HCT116 (cell line): ENCODE data around the gene MEGF8. TPM values are rescaled to one million over a fixed set of nuclear protein-coding genes. Genes with fewer than 3 reads are reported as not detected.

Experiments
- ATAC-seq: fragments of 200-7000 bp; cut with Tn5 transposase; 2 replicates; pipeline ENCODE4 v1.9.1; 2020; ENCODE audit warnings: mild to moderate bottlenecking, moderate library complexity
- BruUV-seq: library from RNA; stranded (reverse); fragments of 400-500 nt; replicated peaks from 2 replicates; lab custom pipeline; 2021; lab: Mats Ljungman, UMichigan
- CTCF ChIA-PET: fragments of 300-600 bp; sonication (Branson Sonifier 250); formaldehyde crosslinking; loops from one replicate; lab custom pipeline; 2021; ENCODE audit warnings: antibody characterized with exemption; lab: Charles Lee
- POLR2A ChIA-PET: fragments of 300-600, 350-600 bp; sonication (Branson Sonifier 250); formaldehyde crosslinking; loops from one replicate; lab custom pipeline; 2021; ENCODE audit warnings: antibody characterized with exemption; lab: Charles Lee
- RAD21 ChIA-PET, 2 experiments: fragments of 300-600 bp; sonication (Branson Sonifier 250); formaldehyde crosslinking; loops; one replicate each; lab custom pipeline; 2023; ENCODE audit warnings: low total read pairs in 2 of 2; ENCODE audit not compliant: uncharacterized antibody in 2 of 2, unreplicated experiment in 2 of 2, low non-redundant PET in 1 of 2; lab: Charles Lee
- DNase-seq: peaks from one replicate; pipeline ENCODE4 v3.0.0-alpha.2; 2010; ENCODE audit warnings: low read depth, low spot score
- H2AFZ ChIP-seq: fragments of 200-600 bp; shearing (Covaris generic), sonication (generic); 2 replicates; pipeline ENCODE4 v1.6.1; 2017; ENCODE audit warnings: low read depth, mixed run types, mixed read lengths, antibody characterized with exemption, low read length; ENCODE audit not compliant: poor library complexity, severe bottlenecking
- H3K27ac ChIP-seq: 2 replicates; pipeline ENCODE4 v1.5.1; 2012; ENCODE audit warnings: low read depth, low read length
- H3K27me3 ChIP-seq: fragments of 200-600 bp; sonication (generic); 2 replicates; pipeline ENCODE4 v1.6.1; 2016; ENCODE audit warnings: mixed run types, low read length, mixed read lengths; ENCODE audit not compliant: insufficient read depth
- H3K36me3 ChIP-seq, 2 experiments: fragments of 200-500 bp in 1 of 2; fragments of 200-600 bp in 1 of 2; sonication (Bioruptor generic) in 1 of 2; sonication (generic) in 1 of 2; 2 replicates each; pipeline versions ENCODE4 v1.5.1 to v1.6.1; 2014 to 2016; ENCODE audit warnings: low read length in 2 of 2, inconsistent platforms in 1 of 2, mixed read lengths in 1 of 2, mixed run types in 1 of 2; ENCODE audit not compliant: insufficient read depth in 2 of 2, control insufficient read depth in 1 of 2
- H3K4me1 ChIP-seq, 2 experiments: fragments of 200-600 bp in 1 of 2; sonication (generic) in 1 of 2; 2 replicates each; pipeline versions ENCODE4 v1.5.1 to v1.6.1; 2012 to 2017; ENCODE audit warnings: low read length in 2 of 2, inconsistent platforms in 1 of 2, mild to moderate bottlenecking in 1 of 2, mixed read lengths in 1 of 2, mixed run types in 1 of 2, moderate library complexity in 1 of 2; ENCODE audit not compliant: insufficient read depth in 2 of 2, control insufficient read depth in 1 of 2
- H3K4me2 ChIP-seq: fragments of 200-600 bp; sonication (generic); 2 replicates; pipeline ENCODE4 v1.6.1; 2017; ENCODE audit warnings: mixed run types, low read length, mixed read lengths
- H3K4me3 ChIP-seq, 2 experiments: fragments of 200-600 bp in 1 of 2; sonication (generic) in 1 of 2; replicated peaks in 1 of 2; 2 replicates each; pipeline ENCODE4 v1.5.1; 2011 to 2016; ENCODE audit warnings: low read length in 2 of 2, control low read depth in 1 of 2, low read depth in 1 of 2, mild to moderate bottlenecking in 1 of 2, mixed read lengths in 1 of 2, mixed run types in 1 of 2
- H3K79me2 ChIP-seq: fragments of 200-600 bp; sonication (generic); 2 replicates; pipeline ENCODE4 v1.6.1; 2017; ENCODE audit warnings: mild to moderate bottlenecking, mixed run types, low read length, moderate library complexity, mixed read lengths; ENCODE audit not compliant: insufficient read depth
- H3K9ac ChIP-seq: fragments of 200-600 bp; sonication (generic); 2 replicates; pipeline ENCODE4 v1.6.1; 2016; ENCODE audit warnings: low read length, mixed read lengths
- H3K9me2 ChIP-seq: fragments of 200-600 bp; sonication (generic), shearing (Covaris generic); 2 replicates; pipeline ENCODE4 v1.6.1; 2017; ENCODE audit warnings: mixed run types, mild to moderate bottlenecking, moderate library complexity; ENCODE audit not compliant: insufficient read depth
- H3K9me3 ChIP-seq, 2 experiments: fragments of 200-500 bp in 1 of 2; fragments of 200-600 bp in 1 of 2; sonication (Bioruptor generic) in 1 of 2; sonication (generic) in 1 of 2; 2 replicates each; pipeline ENCODE4 v1.6.1; 2014 to 2017; ENCODE audit warnings: low read length in 2 of 2, mixed read lengths in 2 of 2, inconsistent platforms in 1 of 2, low read depth in 1 of 2, mild to moderate bottlenecking in 1 of 2, mixed run types in 1 of 2, moderate library complexity in 1 of 2; ENCODE audit not compliant: control insufficient read depth in 1 of 2, insufficient read depth in 1 of 2
- H4K20me1 ChIP-seq: fragments of 200-600 bp; sonication (generic), shearing (Covaris generic); 2 replicates; pipeline ENCODE4 v1.6.1; 2017; ENCODE audit warnings: mixed run types, mild to moderate bottlenecking, moderate library complexity; ENCODE audit not compliant: insufficient read depth
- CEBPB ChIP-seq: IDR thresholded peaks from 2 replicates; pipeline ENCODE4 v1.6.1; 2012; ENCODE audit warnings: low read depth
- CTCF ChIP-seq, 3 experiments: fragments of 200-600 bp in 1 of 3; sonication (generic) in 1 of 3; IDR thresholded peaks in 2 of 3; conservative IDR thresholded peaks in 1 of 3; 2 replicates each; pipeline ENCODE4 v1.5.1; 2012 to 2017; ENCODE audit warnings: low read depth in 2 of 3, low read length in 2 of 3, antibody characterized with exemption in 1 of 3, borderline replicate concordance in 1 of 3, control low read depth in 1 of 3, mild to moderate bottlenecking in 1 of 3, mixed read lengths in 1 of 3, mixed run types in 1 of 3, moderate library complexity in 1 of 3; ENCODE audit not compliant: insufficient read depth in 1 of 3
- EZH2 ChIP-seq: fragments of 200-600 bp; sonication (generic); IDR thresholded peaks from 2 replicates; pipeline ENCODE4 v1.6.1; 2017; ENCODE audit warnings: antibody characterized with exemption, mixed run types
- FOSL1 ChIP-seq: IDR thresholded peaks from 2 replicates; pipeline ENCODE4 v1.6.1; 2012; ENCODE audit warnings: low read depth
- POLR2AphosphoS5 ChIP-seq: IDR thresholded peaks from 2 replicates; pipeline ENCODE4 v1.6.1; 2011; ENCODE audit warnings: mild to moderate bottlenecking, low read depth, low read length, moderate library complexity
- REST ChIP-seq: IDR thresholded peaks from 2 replicates; pipeline ENCODE4 v1.6.1; 2012; ENCODE audit warnings: low read depth
- SIN3A ChIP-seq: IDR thresholded peaks from 2 replicates; pipeline ENCODE4 v1.6.1; 2012; ENCODE audit warnings: low read depth
- SRF ChIP-seq: IDR thresholded peaks from 2 replicates; pipeline ENCODE4 v1.6.1; 2012; ENCODE audit warnings: low read depth
- ZFX ChIP-seq: fragments of 450-650 bp; IDR thresholded peaks from 2 replicates; pipeline ENCODE4 v1.6.1; 2017
- intact Hi-C: fragments of 100-400 bp; cut with micrococcal nuclease; formaldehyde crosslinking; loops from 2 replicates; pipeline ENCODE4 v1.10.0; 2022
- total RNA-seq: library from RNA; stranded (reverse); gene quantifications from one replicate; pipeline ENCODE4 v1.2.1, GENCODE V29; 2021; ENCODE audit not compliant: unreplicated experiment

MEGF8 gene
- total RNA-seq, 1 experiment from 2014 or later, result 24.0 TPM

- no peaks in the 10 kb centered on the region for H3K27me3 ChIP-seq
- ChIA-PET CTCF (interaction anchor here (0.5 kb wide), 1 partner anchor 24 kb away, joined by 3 read pairs; no protein-coding TSS in a partner anchor), POLR2A (no interaction called here), RAD21 (interaction anchor here in 1 of 2 experiments (0.8 kb wide), 1 partner anchor 13 kb away, joined by 3 read pairs; no protein-coding TSS in a partner anchor)
- no peak overlapping the region for H3K9ac ChIP-seq
- no peaks in the 10 kb centered on the region for H3K9me3 ChIP-seq
- H3K79me2 ChIP-seq, result peaks cover 19% of the 10 kb centered on the region
- intact Hi-C loops, result no loop called here
- DNase-seq, result no peak
- H3K4me3 ChIP-seq, result no peak overlapping the region
- no peaks in the 10 kb centered on the region for H3K9me2 ChIP-seq
- no peaks in the 10 kb centered on the region for H4K20me1 ChIP-seq
- H3K27ac ChIP-seq, result no peak overlapping the region
- no peak overlapping the region for H3K4me2 ChIP-seq
- H2AFZ ChIP-seq, result no peak overlapping the region
- H3K36me3 ChIP-seq, result no peaks in the 10 kb centered on the region; a peak in 1 of 4 replicates
- peaks cover 2 to 13% of the 10 kb centered on the region in 2 experiments for H3K4me1 ChIP-seq
- ATAC-seq, result no peak
- TF ChIP-seq CTCF (IDR thresholded peaks at IDR 0.05 in 2 of 3, conservative IDR thresholded peaks at IDR 0.05 in 1 of 3; ENCODE audit: borderline replicate concordance in 1 of 3, insufficient read depth in 1 of 3, low read depth in 2 of 3, low read length in 2 of 3), result no peak
- no peak for TF ChIP-seq CEBPB
- no peak for TF ChIP-seq ZFX
- TF ChIP-seq FOSL1, result no peak
- no peak for TF ChIP-seq SRF
- TF ChIP-seq SIN3A, result no peak
- TF ChIP-seq POLR2AphosphoS5, result no peak
- no peak for TF ChIP-seq REST
- no peak for TF ChIP-seq EZH2
- no TSS peak for BruUV-seq
Measured at GRCh38 chr19:42403586-42403985, 78.2 kb downstream of the MEGF8 start.
